ENCODE measurements around the gene KLHL8. TPM values are rescaled to one million over a fixed set of nuclear protein-coding genes. Genes with fewer than 3 reads are reported as not detected.
A peak's percentile ranks its signal among the peaks of the same experiment; 100 is the strongest.

Gene KLHL8
- total and polyA plus RNA-seq, 4 donors, result 4.2 to 11.4 (median 8.5) TPM

DNA sequence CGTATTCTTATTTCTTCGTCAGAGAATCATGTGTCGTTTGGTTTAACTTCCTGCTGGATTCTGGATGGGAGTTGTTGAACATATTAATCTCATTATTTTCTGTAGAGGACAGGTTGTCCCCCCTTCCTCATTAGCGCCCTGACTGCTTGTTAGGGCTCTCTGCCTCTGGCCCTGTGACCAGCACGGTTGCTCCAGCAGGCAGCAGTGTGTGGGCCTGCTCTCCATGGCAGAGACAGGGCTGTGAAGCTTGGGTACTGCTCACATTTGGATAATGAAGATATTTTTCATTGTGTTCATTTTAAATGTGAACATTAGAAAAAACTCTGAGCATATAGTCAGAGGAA lies 102.7 kb downstream of the KLHL8 start:
- no peaks in the 10 kb centered on the region for H3K27me3 ChIP-seq (ENCODE audit: control insufficient read depth in 1 of 2, insufficient read depth in 2 of 2, low read length in 1 of 2)
- intact Hi-C loops (cut with DNase I), result no loop called here
- DNase-seq, result no peak
- no peaks in the 10 kb centered on the region for H3K4me1 ChIP-seq (ENCODE audit: control insufficient read depth in 1 of 2, insufficient read depth in 2 of 2, low read length in 2 of 2)
- no peak overlapping the region for H3K4me3 ChIP-seq (ENCODE audit: low read length in 2 of 2)
- no peak for ATAC-seq (ENCODE audit: low FRiP score)
- H3K36me3 ChIP-seq (ENCODE audit: control insufficient read depth in 1 of 2, insufficient read depth in 2 of 2, low read length in 1 of 2), result peaks cover 0 to 5% of the 10 kb centered on the region in 2 donors
- no peaks in the 10 kb centered on the region for H3K9me3 ChIP-seq (ENCODE audit: control insufficient read depth, low read length)
- peak overlapping the region in 1 of 2 donors; percentile 54 for H3K27ac ChIP-seq (ENCODE audit: low read depth in 1 of 2, low read length in 2 of 2)
- 93 to 98% methylated on average over 5 of the region's 5 CpGs for WGBS, 2 donors

DNA sequence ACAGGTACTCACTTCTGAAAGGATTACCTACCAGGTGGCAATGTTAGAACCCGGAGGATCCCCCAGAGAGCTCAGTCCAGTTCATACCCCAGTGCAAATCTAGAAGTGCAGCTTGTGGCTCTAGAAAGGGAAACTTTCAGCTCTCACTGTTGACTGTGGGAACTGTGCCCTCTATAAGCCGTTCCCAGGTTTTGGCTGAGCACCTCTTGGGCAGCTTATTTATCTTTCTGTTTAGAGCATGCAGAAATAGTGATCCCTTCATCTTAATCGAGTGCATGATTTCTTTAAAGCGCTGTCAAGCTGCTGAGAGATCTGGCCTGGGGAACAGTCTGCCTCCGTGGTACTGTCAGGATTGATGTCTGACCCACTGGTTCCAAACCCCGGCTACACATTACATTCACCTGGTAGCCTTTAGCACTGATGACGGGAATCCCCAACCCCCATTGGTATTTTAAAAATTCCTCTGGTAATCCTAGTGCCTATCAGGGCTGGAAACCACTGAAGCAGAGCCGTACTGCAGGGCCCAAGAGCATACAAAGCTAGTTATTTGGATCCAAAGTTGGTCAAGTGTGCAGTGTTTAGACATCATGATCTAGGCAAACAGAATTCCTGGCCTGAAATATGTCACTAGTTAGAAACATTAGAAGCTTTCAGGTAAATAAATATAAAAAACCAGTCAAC lies 103.2 kb downstream of the KLHL8 start:
- H3K36me3 ChIP-seq (ENCODE audit: control insufficient read depth in 1 of 2, insufficient read depth in 2 of 2, low read length in 1 of 2), result peaks cover 0 to 5% of the 10 kb centered on the region in 2 donors
- WGBS, 2 donors, result 55 to 63% methylated on average over 8 of the region's 8 CpGs
- ATAC-seq (ENCODE audit: low FRiP score) (no peak), DNase-seq (no peak)
- H3K4me3 ChIP-seq (ENCODE audit: low read length in 2 of 2), result no peak overlapping the region
- no peaks in the 10 kb centered on the region for H3K9me3 ChIP-seq (ENCODE audit: control insufficient read depth, low read length)
- H3K27me3 ChIP-seq (ENCODE audit: control insufficient read depth in 1 of 2, insufficient read depth in 2 of 2, low read length in 1 of 2), result no peaks in the 10 kb centered on the region
- intact Hi-C loops (cut with DNase I), result no loop called here
- no peaks in the 10 kb centered on the region for H3K4me1 ChIP-seq (ENCODE audit: control insufficient read depth in 1 of 2, insufficient read depth in 2 of 2, low read length in 2 of 2)
- H3K27ac ChIP-seq (ENCODE audit: low read depth in 1 of 2, low read length in 2 of 2), result peak overlapping the region in 1 of 2 donors; percentile 37

DNA sequence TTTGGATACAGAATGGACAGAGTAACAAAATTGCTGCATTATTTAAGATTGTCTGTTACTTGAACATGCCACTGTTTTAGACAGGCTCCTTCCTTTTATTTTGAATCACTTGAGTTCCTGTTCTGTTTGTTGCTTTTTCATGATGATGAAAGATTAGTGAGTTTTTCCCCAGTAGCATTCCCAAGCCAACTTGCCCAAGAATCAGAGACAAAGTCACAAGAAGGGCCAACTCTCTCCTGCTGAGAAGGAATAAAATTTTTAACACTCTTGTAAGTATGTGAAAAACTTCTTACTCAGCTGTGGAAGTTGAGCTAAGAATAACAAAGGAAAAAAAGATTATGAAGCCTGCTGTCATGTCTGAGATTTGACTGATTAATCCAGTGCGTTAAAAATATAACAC lies 104.2 kb downstream of the KLHL8 start:
- Histone ChIP-seq H3K27ac (ENCODE audit: low read depth in 1 of 2, low read length in 2 of 2) (no peak overlapping the region), H3K36me3 (ENCODE audit: control insufficient read depth in 1 of 2, insufficient read depth in 2 of 2, low read length in 1 of 2) (peaks cover 0 to 5% of the 10 kb centered on the region in 2 donors), H3K4me3 (ENCODE audit: low read length in 2 of 2) (no peak overlapping the region), H3K27me3 (ENCODE audit: control insufficient read depth in 1 of 2, insufficient read depth in 2 of 2, low read length in 1 of 2) (no peaks in the 10 kb centered on the region), H3K4me1 (ENCODE audit: control insufficient read depth in 1 of 2, insufficient read depth in 2 of 2, low read length in 2 of 2) (no peaks in the 10 kb centered on the region), H3K9me3 (ENCODE audit: control insufficient read depth, low read length) (no peaks in the 10 kb centered on the region)
- ATAC-seq (ENCODE audit: low FRiP score) (no peak), DNase-seq (no peak)
- intact Hi-C loops (cut with DNase I), result no loop called here
- WGBS, 2 donors, result 3 to 12% methylated on average over 1 of the region's 1 CpG

DNA sequence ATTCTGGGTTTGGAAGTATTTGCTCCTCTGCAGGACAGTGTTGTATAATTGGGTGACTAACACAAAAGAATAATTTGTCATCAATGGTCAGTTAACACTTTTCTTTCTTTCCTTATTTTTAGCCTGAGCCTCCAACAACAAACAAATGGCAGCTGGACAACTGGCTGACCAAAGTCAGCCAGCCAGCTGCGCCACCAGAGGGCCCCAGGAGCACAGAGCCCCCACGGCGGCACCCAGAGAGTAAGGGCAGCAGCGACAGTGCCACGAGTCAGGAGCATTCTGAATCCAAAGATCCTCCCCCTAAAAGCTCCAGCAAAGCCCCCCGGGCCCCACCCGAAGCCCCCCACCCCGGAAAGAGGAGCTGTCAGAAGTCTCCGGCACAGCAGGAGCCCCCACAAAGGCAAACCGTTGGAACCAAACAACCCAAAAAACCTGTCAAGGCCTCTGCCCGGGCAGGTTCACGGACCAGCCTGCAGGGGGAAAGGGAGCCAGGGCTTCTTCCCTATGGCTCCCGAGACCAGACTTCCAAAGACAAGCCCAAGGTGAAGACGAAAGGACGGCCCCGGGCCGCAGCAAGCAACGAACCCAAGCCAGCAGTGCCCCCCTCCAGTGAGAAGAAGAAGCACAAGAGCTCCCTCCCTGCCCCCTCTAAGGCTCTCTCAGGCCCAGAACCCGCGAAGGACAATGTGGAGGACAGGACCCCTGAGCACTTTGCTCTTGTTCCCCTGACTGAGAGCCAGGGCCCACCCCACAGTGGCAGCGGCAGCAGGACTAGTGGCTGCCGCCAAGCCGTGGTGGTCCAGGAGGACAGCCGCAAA lies 106.0 kb downstream of the KLHL8 start:
- 86 to 91% methylated on average over 24 of the region's 24 CpGs for WGBS, 2 donors
- H3K27me3 ChIP-seq (ENCODE audit: control insufficient read depth in 1 of 2, insufficient read depth in 2 of 2, low read length in 1 of 2), result no peaks in the 10 kb centered on the region
- no peaks in the 10 kb centered on the region for H3K4me1 ChIP-seq (ENCODE audit: control insufficient read depth in 1 of 2, insufficient read depth in 2 of 2, low read length in 2 of 2)
- DNase-seq (no peak), ATAC-seq (ENCODE audit: low FRiP score) (no peak)
- peaks cover 0 to 5% of the 10 kb centered on the region in 2 donors for H3K36me3 ChIP-seq (ENCODE audit: control insufficient read depth in 1 of 2, insufficient read depth in 2 of 2, low read length in 1 of 2)
- no peaks in the 10 kb centered on the region for H3K9me3 ChIP-seq (ENCODE audit: control insufficient read depth, low read length)
- H3K4me3 ChIP-seq (ENCODE audit: low read length in 2 of 2), result no peak overlapping the region
- intact Hi-C loops (cut with DNase I), result no loop called here
- no peak overlapping the region for H3K27ac ChIP-seq (ENCODE audit: low read depth in 1 of 2, low read length in 2 of 2)

DNA sequence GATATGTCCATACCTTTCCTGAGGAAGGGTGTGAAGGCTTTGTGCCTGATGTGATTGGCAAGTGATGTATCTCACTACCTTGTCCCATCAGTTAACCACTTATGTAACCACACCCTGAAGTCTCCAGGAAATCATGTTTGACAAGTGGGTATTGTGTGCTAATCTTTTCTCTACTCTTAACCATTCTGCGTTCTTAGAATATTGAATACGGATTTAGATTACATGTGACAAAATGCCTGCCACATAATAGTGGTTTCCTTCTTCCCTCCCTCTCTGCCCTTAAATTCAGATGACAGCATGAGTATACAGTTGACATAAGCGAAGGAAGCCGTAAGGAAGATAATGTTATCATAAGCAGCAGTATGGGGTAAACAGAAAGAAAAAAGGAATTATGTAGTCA lies 108.4 kb downstream of the KLHL8 start:
- Histone ChIP-seq H3K27ac (ENCODE audit: low read depth in 1 of 2, low read length in 2 of 2) (no peak overlapping the region), H3K27me3 (ENCODE audit: control insufficient read depth in 1 of 2, insufficient read depth in 2 of 2, low read length in 1 of 2) (no peaks in the 10 kb centered on the region), H3K4me3 (ENCODE audit: low read length in 2 of 2) (no peak overlapping the region), H3K9me3 (ENCODE audit: control insufficient read depth, low read length) (no peaks in the 10 kb centered on the region), H3K36me3 (ENCODE audit: control insufficient read depth in 1 of 2, insufficient read depth in 2 of 2, low read length in 1 of 2) (peaks cover 0 to 5% of the 10 kb centered on the region in 2 donors), H3K4me1 (ENCODE audit: control insufficient read depth in 1 of 2, insufficient read depth in 2 of 2, low read length in 2 of 2) (peaks cover 0 to 5% of the 10 kb centered on the region in 2 donors)
- intact Hi-C loops (cut with DNase I), result no loop called here
- DNase-seq, result no peak
- 94 to 98% methylated on average over 4 of the region's 4 CpGs for WGBS, 2 donors
- ATAC-seq (ENCODE audit: low FRiP score), result no peak

Other genes with a start within 250 kb of the KLHL8 start
- gene HSD17B13, start 102.3 kb upstream of the KLHL8 start, total RNA-seq, result 1 to 10 TPM in 1 of 2 donors, under 1 TPM in 1; 0.32 to 1.1 TPM
- under 1 TPM; 0.05 to 0.38 TPM for gene HSD17B13, start 102.3 kb upstream of the KLHL8 start, polyA plus RNA-seq
- gene HSD17B11, start 170.6 kb upstream of the KLHL8 start, total RNA-seq, result 10 to 100 TPM; 35.5 to 74.8 TPM
- 10 to 100 TPM; 52.6 to 77.6 TPM for gene HSD17B11, start 170.6 kb upstream of the KLHL8 start, polyA plus RNA-seq
- gene NUDT9, start 202.0 kb upstream of the KLHL8 start, total RNA-seq, result 10 to 100 TPM; 22.2 to 29.1 TPM
- 10 to 100 TPM; 38.7 to 39.0 TPM for gene NUDT9, start 202.0 kb upstream of the KLHL8 start, polyA plus RNA-seq

All from aorta (tissue), 5 donors.